ENCODE results near the gene DGKD. TPM values are rescaled to one million over a fixed set of nuclear protein-coding genes. Genes with fewer than 3 reads are reported as not detected.

DGKD gene
- total RNA-seq, 1 experiment from 2014 or later: 41.4 TPM

- TF ChIP-seq FOXP4 (CRISPR knock-in tag; IDR thresholded peaks at IDR 0.05): no peak
Measured at GRCh38 chr2:233461481-233461891, 107.2 kb downstream of the DGKD start (continued).

GRCh38 chr2:233462202-233462785, 108.0 kb downstream of the DGKD start:
- ATAC-seq (no peak), DNase-seq (ENCODE audit: low spot score) (no peak)
- no peak overlapping the region for H3K27ac Mint-ChIP-seq

GRCh38 chr2:233462826-233463470, 108.7 kb downstream of the DGKD start:
- ChIA-PET CTCF (interaction anchor here (2.0 kb wide), 1 partner anchor 14 kb away, joined by 7 read pairs; no protein-coding TSS in a partner anchor), POLR2A (no interaction called here)
- Mint-ChIP-seq H3K4me3 (no peak overlapping the region), H3K27me3 (ENCODE audit: low read depth) (no peaks in the 10 kb centered on the region), H3K27ac (no peak overlapping the region), H3K4me1 (no peaks in the 10 kb centered on the region), H3K36me3 (peaks cover 29% of the 10 kb centered on the region), H3K9me3 (no peaks in the 10 kb centered on the region)
- TF ChIP-seq ZBTB43 (CRISPR knock-in tag; IDR thresholded peaks at IDR 0.05): no peak
- no peak for TF ChIP-seq EMX1 (CRISPR knock-in tag; IDR thresholded peaks at IDR 0.05)
- TF ChIP-seq TCF7 (CRISPR knock-in tag; IDR thresholded peaks at IDR 0.05; ENCODE audit: low read depth): no peak
- no peak for TF ChIP-seq ESRRA (CRISPR knock-in tag; IDR thresholded peaks at IDR 0.05; ENCODE audit: borderline replicate concordance)
- TF ChIP-seq MYBL2 (CRISPR knock-in tag; IDR thresholded peaks at IDR 0.05): no peak
- no peak for TF ChIP-seq NR1H2 (CRISPR knock-in tag; IDR thresholded peaks at IDR 0.05)
- TF ChIP-seq ZNF121 (CRISPR knock-in tag; IDR thresholded peaks at IDR 0.05): no peak
- no peak for DNase-seq (ENCODE audit: low spot score)
- ATAC-seq: no peak

More at GRCh38 chr2:233462202-233462785, 108.0 kb downstream of the DGKD start:
- no peaks in the 10 kb centered on the region for H3K9me3 Mint-ChIP-seq
- TF ChIP-seq GTF2I (CRISPR knock-in tag; conservative IDR thresholded peaks at IDR 0.05) (no peak), JUN (CRISPR knock-in tag; IDR thresholded peaks at IDR 0.05) (no peak), SP1 (CRISPR knock-in tag; conservative IDR thresholded peaks at IDR 0.05) (no peak), TCF7 (CRISPR knock-in tag; IDR thresholded peaks at IDR 0.05; ENCODE audit: low read depth) (no peak), MAX (CRISPR knock-in tag; IDR thresholded peaks at IDR 0.05) (no peak), IRF2 (CRISPR knock-in tag; IDR thresholded peaks at IDR 0.05; ENCODE audit: borderline replicate concordance, low read depth) (no peak), RORB (CRISPR knock-in tag; IDR thresholded peaks at IDR 0.05) (no peak), E2F4 (CRISPR knock-in tag; IDR thresholded peaks at IDR 0.05; ENCODE audit: borderline replicate concordance, low read depth) (no peak)
- no peaks in the 10 kb centered on the region for H3K27me3 Mint-ChIP-seq (ENCODE audit: low read depth)
- POLR2A ChIA-PET: no interaction called here
- no peaks in the 10 kb centered on the region for H3K4me1 Mint-ChIP-seq
- CTCF ChIA-PET: interaction anchor here (2.0 kb wide), 1 partner anchor 14 kb away, joined by 7 read pairs; no protein-coding TSS in a partner anchor
- no peak overlapping the region for H3K4me3 Mint-ChIP-seq
- H3K36me3 Mint-ChIP-seq: peaks cover 34% of the 10 kb centered on the region

- DNase-seq (ENCODE audit: low spot score) (no peak), ATAC-seq (no peak)
- ChIA-PET CTCF (interaction anchor here (1.6 kb wide), 1 partner anchor 34 kb away, joined by 3 read pairs; no protein-coding TSS in a partner anchor), POLR2A (no interaction called here)
- TF ChIP-seq KAT7 (CRISPR knock-in tag; IDR thresholded peaks at IDR 0.05; ENCODE audit: borderline replicate concordance) (no peak), ZBTB21 (CRISPR knock-in tag; IDR thresholded peaks at IDR 0.05; ENCODE audit: borderline replicate concordance) (no peak), TEAD1 (CRISPR knock-in tag; IDR thresholded peaks at IDR 0.05) (no peak), ZNF425 (CRISPR knock-in tag; conservative IDR thresholded peaks at IDR 0.05) (no peak), SP1 (CRISPR knock-in tag; conservative IDR thresholded peaks at IDR 0.05) (no peak), CREB1 (CRISPR knock-in tag; IDR thresholded peaks at IDR 0.05) (no peak), ZNF423 (CRISPR knock-in tag; IDR thresholded peaks at IDR 0.05) (no peak), TCF7 (CRISPR knock-in tag; IDR thresholded peaks at IDR 0.05; ENCODE audit: low read depth) (no peak), ATF2 (CRISPR knock-in tag; IDR thresholded peaks at IDR 0.05; ENCODE audit: borderline replicate concordance, low read depth) (no peak)
- Mint-ChIP-seq H3K27me3 (ENCODE audit: low read depth) (no peaks in the 10 kb centered on the region), H3K27ac (no peak overlapping the region), H3K9me3 (no peaks in the 10 kb centered on the region), H3K36me3 (peaks cover 33% of the 10 kb centered on the region), H3K4me1 (no peaks in the 10 kb centered on the region), H3K4me3 (no peak overlapping the region)
Measured at GRCh38 chr2:233463586-233463985, 109.3 kb downstream of the DGKD start.
